Endothelial cell of hepatic sinusoid (primary cell): ENCODE data around the gene SERTAD3.
"Not testable (repeated sequence)": the region's sequence is repeated elsewhere in the genome, so short reads cannot be mapped to it uniquely, and the experiment has no call there.

Experiments
- in situ Hi-C: cut with HindIII; loops from 2 replicates; pipeline ENCODE4 v1.10.0; 2017; ENCODE audit warnings: low sequenced_read_pairs

Gene SERTAD3

DNA sequence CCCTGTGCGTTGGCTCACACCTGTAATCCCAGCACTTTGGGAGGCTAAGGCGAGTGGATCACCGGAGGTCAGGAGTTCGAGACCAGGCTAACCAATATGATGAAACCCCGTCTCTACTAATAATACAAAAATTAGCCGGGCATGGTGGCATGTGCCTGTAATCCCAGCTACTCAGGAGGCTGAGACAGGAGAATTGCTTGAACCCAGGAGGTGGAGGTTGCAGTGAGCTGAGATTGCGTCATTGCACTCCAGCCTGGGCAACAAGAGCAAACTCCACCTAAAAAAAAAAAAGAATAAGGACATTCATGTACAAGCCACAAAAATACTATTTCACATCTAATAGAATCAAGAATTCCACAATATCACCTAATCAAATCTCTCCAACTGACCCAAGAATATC lies 15.9 kb downstream of the SERTAD3 start:
- in situ Hi-C loops: not testable (repeated sequence)

- in situ Hi-C loops: no loop called here
Measured at GRCh38 chr19:40425450-40426287, 18.5 kb downstream of the SERTAD3 start, which contains the start of gene SERTAD1. Gene SERTAD1, minus strand, starts transcription at chr19:40425992. Its CDS starts 2,446 bp downstream, at chr19:40423546.

DNA sequence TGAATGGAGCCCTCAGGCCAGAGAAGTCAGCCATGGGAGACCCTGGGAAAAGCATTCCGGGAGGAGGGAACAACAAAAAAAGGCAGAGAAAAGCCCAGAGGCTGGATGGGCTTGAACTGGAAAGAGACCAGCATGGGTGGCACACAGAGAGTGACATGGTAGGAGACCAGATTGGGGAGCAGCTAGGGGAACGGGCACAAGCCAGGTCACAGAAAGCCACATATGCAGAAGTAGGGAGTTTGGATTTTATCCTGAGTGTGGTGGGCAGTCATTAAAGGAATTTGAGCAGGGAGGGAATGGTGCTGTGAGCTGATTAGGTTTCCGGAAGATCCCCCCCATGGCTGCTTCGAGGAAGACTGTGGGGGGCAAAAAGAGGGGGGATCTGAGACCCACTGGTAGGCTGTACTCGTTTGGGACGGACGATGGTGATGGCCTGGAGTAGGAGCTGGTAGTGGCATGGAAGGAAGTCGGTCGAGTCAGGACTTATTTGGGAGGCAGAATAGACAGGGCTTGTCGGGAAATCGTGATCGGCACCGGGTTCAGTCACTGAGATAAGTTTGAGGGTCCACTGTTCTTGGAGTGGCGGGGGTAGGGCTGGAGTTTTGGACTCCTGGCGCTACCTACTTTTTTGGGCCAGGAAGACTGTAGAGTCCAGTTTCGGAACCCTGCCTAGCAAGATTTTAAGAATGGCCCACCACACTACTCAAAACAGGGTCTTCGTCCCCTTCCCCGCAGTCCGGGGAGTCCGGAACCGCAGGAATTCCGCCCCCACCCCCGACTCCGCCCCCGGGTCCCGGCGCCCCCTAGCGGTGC lies 19.3 kb downstream of the SERTAD3 start:
- in situ Hi-C loops: no loop called here

DNA sequence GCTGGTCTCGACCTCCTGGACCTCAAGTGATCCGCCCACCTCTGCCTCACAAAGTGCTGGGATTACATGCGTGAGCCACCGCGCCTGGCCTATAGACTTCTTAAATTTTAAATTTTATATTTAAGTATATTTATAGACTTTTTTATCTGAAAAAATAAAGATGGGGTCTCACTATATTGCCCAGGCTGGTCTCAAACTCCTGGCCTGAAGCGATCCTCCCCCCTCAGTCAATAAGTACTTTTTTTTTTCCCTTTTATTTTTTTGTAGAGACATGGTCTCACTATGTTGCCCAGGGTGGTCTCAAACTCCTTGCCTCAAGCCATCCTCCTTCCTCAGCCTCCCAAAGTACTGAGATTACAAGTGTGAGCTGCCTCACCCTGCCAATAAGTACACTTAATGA lies 20.2 kb downstream of the SERTAD3 start:
- in situ Hi-C loops: no loop called here

DNA sequence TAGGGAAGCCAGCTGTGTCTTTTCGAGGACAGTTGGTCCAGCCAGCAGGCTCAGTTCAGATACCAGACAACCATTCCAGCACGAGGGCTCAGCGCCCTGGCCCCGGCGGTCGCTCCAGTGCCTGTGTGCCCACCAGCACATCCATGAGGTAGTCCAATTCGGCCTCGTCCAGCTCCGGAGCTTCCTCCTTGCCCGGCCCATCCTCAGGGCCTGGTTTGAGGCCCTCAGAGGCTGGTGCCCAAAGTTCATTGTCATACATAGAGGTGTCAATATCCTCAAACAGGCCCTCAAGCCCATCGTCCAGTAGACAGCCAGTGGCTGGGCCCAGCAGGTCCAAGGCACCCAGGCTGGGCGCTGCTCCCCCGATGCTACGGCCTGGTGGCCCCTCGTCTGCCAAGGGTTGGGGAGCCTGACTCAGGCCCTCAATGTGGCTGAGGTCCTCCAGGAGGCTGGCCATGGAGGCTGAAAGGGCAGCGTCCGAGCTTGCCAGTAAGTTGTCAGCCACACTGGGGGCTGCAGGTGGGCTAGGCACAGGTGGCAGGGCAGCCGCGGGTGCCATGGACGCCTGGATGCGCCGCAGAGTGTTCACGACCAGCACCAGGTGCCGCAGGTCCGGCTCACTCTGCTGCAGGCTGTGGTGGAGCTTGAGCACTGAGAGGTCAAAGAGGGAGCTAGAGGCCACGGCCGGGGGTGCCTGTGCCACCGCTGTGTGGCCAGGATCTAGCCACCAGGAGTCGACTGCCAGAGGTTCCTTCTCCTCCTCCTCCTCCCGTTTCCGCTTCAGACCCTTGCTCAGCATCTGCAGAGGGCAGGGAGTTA lies 21.2 kb downstream of the SERTAD3 start:
- in situ Hi-C loops: no loop called here

DNA sequence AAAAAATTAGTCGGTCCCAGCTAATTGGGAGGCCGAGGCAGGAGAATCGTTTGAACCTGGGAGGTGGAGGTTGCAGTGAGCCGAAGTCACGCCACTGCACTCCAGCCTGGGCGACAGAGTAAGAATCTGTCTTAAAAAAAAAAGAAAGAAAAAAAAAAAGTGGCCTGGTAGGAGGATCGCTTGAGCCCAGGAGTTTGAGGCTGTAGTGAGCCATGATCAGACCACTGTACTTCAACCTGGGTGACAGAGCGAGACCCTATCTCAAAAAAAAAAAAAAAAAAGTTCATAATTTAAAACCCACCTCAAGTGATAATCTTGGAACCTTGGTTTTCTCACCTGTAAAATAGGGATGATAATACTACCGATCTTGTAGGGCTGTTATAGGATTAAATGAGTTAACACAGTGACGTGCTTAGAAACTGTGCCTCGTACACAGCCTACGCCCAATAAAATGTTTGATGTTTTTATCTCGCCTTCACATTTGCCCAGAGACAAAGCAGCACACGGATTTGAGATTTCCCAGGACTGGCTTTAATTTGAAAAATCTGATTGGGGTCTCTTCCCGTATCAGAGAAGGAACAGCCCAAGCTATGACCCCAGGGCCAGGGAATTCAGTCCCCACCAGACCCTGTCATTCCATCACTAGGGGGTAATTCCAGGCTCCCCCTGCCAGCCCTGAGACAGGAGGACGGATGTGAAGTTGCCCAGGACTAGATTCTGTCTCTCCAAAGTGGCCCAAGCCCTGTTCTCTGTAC lies 22.0 kb downstream of the SERTAD3 start:
- in situ Hi-C loops: no loop called here

DNA sequence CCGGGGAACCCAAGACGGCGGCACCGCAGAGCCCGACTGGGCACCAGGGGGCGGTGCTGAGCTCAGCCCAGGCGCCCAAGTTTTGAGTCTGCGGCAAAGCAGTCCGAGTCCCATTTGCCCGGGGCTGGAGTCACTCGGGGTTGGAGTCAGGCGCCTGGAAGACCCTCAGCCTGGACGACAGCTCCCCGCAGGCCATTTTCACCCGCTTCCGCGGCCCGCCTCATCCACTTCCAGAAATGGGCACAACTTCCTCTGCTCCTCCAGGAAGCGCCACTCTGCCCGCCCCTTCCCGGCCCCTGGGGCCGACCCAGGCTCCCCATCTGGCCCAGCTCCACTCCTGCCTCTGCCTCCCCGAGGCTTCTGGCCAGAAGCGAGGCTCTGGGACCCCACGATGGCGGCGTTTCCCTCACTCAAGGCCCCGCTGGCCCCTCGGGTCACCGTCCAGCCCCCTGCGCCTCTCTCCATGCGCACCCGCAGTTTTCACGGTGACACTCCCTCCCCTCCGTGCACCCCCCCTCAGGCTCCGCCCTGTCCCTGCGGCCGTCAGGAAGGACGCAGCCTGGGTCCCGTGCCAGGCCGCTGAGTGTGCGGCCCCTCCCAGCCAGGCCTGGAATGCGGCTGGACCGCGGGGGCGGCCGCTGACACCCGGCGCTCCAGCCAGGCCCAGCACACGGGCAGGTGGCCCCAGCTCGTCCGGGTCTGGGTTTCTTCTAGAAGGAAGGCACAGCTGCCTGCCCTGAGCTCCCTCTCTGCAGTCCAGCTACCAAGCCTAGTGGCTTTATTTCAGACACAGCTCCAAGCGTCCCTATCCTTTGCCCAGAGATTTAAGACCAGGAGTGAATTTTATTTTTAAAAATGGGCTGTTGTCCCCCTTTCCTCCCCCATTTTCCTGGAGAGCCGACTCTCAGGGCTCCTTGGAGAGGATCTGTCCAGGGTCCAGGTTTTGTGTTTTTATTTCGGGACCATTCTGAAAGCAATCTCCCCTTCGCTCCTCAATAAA lies 23.1 kb downstream of the SERTAD3 start:
- in situ Hi-C loops: no loop called here

- in situ Hi-C loops: no loop called here
Measured at GRCh38 chr19:40420451-40420765, 23.7 kb downstream of the SERTAD3 start.

- in situ Hi-C loops: no loop called here
Measured at GRCh38 chr19:40419780-40420179, 24.4 kb downstream of the SERTAD3 start.

DNA sequence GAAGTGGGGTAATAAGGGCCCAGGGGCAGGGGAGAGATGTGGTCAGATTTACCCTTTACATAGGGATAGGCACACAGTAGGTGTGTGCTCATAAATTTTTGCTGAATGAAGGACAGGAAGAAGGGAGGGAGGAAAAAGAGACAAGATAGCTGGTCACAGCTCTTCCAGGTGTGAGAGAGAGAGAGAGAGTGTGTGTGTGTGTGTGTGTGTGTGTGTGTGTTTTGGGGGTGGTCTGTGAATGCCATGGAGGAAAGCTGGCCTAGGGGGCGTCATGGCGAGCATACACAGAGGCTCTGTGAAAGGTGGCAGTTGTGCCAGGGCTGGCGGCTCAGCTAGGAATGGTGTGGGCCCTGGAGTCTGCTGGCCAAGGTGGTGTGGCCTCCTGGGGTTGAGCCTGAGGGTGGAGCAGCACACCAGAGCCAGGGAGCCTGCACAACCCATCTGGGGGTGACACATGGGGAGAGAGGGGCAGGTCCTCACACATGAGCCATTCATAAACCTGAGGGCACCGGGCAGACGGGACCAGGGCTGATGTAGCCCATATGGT lies 25.0 kb downstream of the SERTAD3 start:
- in situ Hi-C loops: no loop called here

DNA sequence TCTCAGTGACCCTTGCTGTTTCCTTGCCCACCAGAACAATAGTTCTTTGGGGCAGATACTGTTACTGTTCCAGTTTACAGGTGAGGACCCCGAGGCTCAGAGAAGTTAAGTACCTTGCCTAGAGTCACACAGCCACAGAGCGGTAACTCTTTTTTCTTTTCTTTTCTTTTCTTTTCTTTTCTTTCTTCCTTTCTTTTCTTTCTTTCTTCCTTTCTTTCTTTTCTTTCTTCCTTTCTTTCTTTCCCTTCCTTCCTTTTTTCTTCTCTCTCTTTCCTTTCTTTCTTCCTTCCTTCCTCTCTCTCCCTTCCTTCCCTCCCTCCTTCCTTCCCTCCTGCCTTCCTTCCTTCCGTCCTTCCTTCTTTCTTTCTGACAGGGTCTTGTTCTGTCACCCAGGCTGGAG lies 26.1 kb downstream of the SERTAD3 start:
- in situ Hi-C loops: no loop called here

GRCh38 chr19:40417643-40417981 lies 26.5 kb downstream of the SERTAD3 start:
- in situ Hi-C loops: no loop called here

DNA sequence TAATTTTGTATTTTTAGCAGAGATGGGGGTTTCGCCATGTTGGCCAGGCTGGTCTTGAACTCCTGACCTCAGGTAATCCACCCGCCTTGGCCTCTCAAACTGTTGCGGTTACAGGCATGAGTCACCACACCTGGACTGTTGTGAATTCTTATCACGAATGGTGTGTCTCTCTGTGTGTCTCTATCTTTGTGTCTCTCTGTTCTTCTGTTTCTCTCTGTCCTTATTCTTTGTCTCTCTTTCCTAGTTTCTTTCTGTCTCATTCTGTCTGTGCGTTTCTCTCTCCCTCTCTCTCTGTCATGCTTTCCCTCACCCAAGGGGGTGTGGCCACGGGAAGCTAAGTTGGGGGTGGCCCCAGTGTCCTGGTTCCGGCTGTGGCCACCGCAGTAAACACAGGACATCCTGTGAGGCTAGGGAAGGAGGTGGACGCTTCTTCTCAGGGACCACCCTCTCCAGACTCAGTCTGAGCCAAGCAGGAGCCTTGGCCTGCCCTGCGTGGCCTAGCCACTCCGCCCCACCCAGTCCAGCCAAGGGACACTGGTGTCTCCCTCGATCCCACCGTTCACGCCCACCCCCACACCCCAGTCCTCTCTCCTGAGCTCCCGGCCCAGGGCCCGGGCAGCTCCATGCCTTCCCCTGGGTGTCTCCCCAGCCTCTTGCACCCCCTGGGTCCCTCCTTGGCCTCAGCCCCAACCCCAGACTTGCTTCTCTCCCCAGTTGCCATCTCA lies 27.1 kb downstream of the SERTAD3 start:
- in situ Hi-C loops: no loop called here

GRCh38 chr19:40415768-40416167 lies 28.4 kb downstream of the SERTAD3 start:
- in situ Hi-C loops: no loop called here

- in situ Hi-C loops: no loop called here
Measured at GRCh38 chr19:40414542-40415535, 29.3 kb downstream of the SERTAD3 start.

DNA sequence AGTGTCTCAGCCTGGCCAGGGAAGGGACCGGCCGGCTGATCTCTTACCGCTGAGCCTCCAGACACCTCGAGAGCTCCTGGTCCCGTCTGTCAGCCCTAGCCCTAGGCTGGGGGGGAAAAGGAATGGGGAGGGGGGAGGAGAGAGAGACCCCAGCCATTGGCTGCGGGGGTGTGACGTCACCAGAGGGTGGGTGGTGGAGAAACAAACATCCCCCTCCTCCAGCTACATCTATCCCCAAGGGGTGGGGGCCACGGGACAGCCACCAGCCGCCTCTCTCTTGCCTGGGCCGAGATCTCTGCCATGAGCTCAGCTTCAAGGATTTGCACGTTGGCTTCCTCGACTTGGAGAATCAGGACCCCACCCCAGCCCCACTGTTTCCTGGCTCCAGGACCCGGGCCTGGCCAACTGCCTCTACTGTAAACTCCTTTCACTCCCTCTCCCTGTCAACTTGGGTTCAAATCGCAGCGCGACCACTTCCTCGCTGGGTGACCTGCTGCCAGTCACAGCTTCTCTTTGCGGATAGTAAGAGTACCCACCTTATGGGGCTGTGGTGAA lies 30.8 kb downstream of the SERTAD3 start, which contains the start of gene PRX:
Gene PRX (minus strand): TSS at position 88 of the 555 bp plus-strand sequence. CDS start 5,446 bp downstream, outside the sequence.
- in situ Hi-C loops: no loop called here

- in situ Hi-C loops: no loop called here
Measured at GRCh38 chr19:40412866-40413265, 31.3 kb downstream of the SERTAD3 start.
